Measurements from ENCODE around the gene NFATC4. TPM values are rescaled to one million over a fixed set of nuclear protein-coding genes. Genes with fewer than 3 reads are reported as not detected.
A peak's percentile ranks its signal among the peaks of the same experiment; 100 is the strongest.

NFATC4 gene
- total RNA-seq, 1 experiment from 2014 or later: 15.1 TPM

DNA sequence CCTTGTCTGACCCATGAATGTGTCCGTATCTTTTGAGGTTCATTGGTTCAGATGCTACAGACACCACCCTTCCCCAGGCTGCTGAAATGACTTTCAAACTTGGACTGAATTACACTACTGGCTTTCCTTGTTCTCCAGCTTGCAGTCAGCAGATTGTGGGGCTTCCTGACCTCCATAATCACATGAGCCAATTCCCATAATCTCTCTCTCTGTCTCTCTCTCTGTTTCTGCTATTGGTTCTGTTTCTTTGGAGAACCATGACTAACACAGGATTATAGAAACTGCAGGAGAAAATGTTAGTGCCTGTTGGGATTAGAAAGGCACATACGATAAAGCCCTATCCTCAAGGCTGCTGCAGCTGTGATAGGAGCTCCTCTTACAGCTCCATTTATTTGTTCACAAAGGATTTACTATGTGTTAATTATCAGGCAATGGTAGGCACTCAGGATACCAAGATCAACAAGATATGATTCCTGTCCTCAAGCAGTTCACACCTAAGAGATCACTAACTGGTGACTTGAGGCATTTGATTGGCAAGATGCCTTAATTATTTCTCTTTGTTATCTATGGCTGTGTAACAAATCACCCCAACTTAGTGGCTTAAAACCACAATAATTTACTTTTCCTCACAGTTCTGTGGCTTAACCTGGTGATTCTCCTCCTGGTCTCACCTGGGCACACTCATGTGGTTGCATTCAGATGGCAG, 20.6 kb downstream of the NFATC4 start:
- Histone ChIP-seq H3K36me3 (ENCODE audit: low read depth, low read length) (no peaks in the 10 kb centered on the region), H3K4me2 (ENCODE audit: low read length) (no peak overlapping the region), H3K27me3 (ENCODE audit: low read length) (no peaks in the 10 kb centered on the region), H2AFZ (ENCODE audit: low read length) (no peak overlapping the region), H3F3A (ENCODE audit: low read length, unreplicated experiment) (no peaks in the 10 kb centered on the region), H3K9ac (ENCODE audit: low read length) (no peak overlapping the region), H3K4me3 (ENCODE audit: low read length) (no peak overlapping the region), H4K20me1 (ENCODE audit: low read length) (no peaks in the 10 kb centered on the region), H3K79me2 (ENCODE audit: low read length) (no peaks in the 10 kb centered on the region), H3K9me2 (replicated peaks; ENCODE audit: low read length) (no peaks in the 10 kb centered on the region), H3K9me3 (ENCODE audit: low read length) (no peaks in the 10 kb centered on the region), H3K4me1 (ENCODE audit: insufficient read depth, low read length) (peaks cover 20% of the 10 kb centered on the region), H3K27ac (ENCODE audit: low read length) (no peak overlapping the region)
- intact Hi-C loops (cut with micrococcal nuclease): no loop called here
- CTCF ChIA-PET: interaction anchor here (0.6 kb wide), 1 partner anchor 43 kb away, joined by 3 read pairs; no protein-coding TSS in a partner anchor
- no peak for DNase-seq
- POLR2A ChIA-PET (ENCODE audit: unreplicated experiment): no interaction called here
- TF ChIP-seq EZH2phosphoT487 (IDR thresholded peaks at IDR 0.05; ENCODE audit: borderline replicate concordance, low read length): no peak
- TF ChIP-seq CTCF (conservative IDR thresholded peaks at IDR 0.05; ENCODE audit: low read depth, low read length): no peak
- no peak for TF ChIP-seq EZH2 (IDR thresholded peaks at IDR 0.05; ENCODE audit: low read length, unreplicated experiment)
- ATAC-seq: no peak
- BruUV-seq (replicated peaks): no TSS peak

- Histone ChIP-seq H3K27me3 (ENCODE audit: low read length) (no peaks in the 10 kb centered on the region), H4K20me1 (ENCODE audit: low read length) (no peaks in the 10 kb centered on the region), H3K79me2 (ENCODE audit: low read length) (no peaks in the 10 kb centered on the region), H2AFZ (ENCODE audit: low read length) (no peak overlapping the region), H3K4me1 (ENCODE audit: insufficient read depth, low read length) (peaks cover 25% of the 10 kb centered on the region), H3K27ac (ENCODE audit: low read length) (no peak overlapping the region), H3K4me2 (ENCODE audit: low read length) (no peak overlapping the region), H3K9me2 (replicated peaks; ENCODE audit: low read length) (no peaks in the 10 kb centered on the region), H3K4me3 (ENCODE audit: low read length) (no peak overlapping the region), H3K9ac (ENCODE audit: low read length) (no peak overlapping the region), H3K9me3 (ENCODE audit: low read length) (no peaks in the 10 kb centered on the region), H3K36me3 (ENCODE audit: low read depth, low read length) (no peaks in the 10 kb centered on the region), H3F3A (ENCODE audit: low read length, unreplicated experiment) (no peaks in the 10 kb centered on the region)
- TF ChIP-seq CTCF (conservative IDR thresholded peaks at IDR 0.05; ENCODE audit: low read depth, low read length): no peak
- TF ChIP-seq EZH2 (IDR thresholded peaks at IDR 0.05; ENCODE audit: low read length, unreplicated experiment): no peak
- TF ChIP-seq EZH2phosphoT487 (IDR thresholded peaks at IDR 0.05; ENCODE audit: borderline replicate concordance, low read length): no peak
- POLR2A ChIA-PET (ENCODE audit: unreplicated experiment): no interaction called here
- no peak for ATAC-seq
- peak; percentile 32 for DNase-seq
- BruUV-seq (replicated peaks): no TSS peak
- intact Hi-C loops (cut with micrococcal nuclease): no loop called here
- CTCF ChIA-PET: no interaction called here
Measured at GRCh38 chr14:24389226-24389848, 21.4 kb downstream of the NFATC4 start.
